Stimulated activated CD8-positive, alpha-beta memory T cell treated with anti-CD3 and anti-CD28 coated beads, Interleukin-7, amount 100 ng/mL, for 48 hours (primary cell): Measurements from ENCODE around the gene SETD1B.
A peak's percentile ranks its signal among the peaks of the same experiment; 100 is the strongest.
"Not testable (repeated sequence)": the region's sequence is repeated elsewhere in the genome, so short reads cannot be mapped to it uniquely, and the experiment has no call there.

Experiments used
- DNase-seq, 2 donors: peaks; one replicate each; pipeline ENCODE4 v3.0.0-alpha.2; 2020; ENCODE audit warnings: low read depth in 1 of 2; ENCODE audit errors: extremely low read depth in 1 of 2

The SETD1B gene

DNA sequence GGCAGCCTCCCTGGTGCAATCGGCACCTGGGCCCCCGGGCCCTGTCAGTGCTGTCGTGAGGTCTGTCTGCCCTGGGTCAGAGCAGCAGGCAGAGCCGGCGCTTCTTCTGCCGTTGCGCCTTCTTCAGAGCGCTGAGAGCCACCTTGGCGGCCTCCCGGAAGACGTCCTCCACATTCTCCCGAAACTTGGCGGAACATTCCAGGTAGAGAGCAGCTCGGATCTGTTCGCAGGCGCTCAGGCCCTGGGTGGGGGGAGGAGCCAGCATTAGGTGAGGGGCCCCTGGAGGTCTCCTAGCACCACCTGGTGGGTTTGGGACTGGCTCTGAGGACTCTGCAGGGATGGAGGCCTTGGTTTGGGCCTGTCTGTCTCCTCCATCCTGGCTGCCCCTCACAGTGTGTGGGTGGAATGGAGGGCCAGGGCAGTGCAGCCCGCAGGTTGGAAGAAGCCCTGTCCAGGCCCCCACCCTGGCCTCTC lies 24.4 kb upstream of the SETD1B start:
- no peak for DNase-seq

DNA sequence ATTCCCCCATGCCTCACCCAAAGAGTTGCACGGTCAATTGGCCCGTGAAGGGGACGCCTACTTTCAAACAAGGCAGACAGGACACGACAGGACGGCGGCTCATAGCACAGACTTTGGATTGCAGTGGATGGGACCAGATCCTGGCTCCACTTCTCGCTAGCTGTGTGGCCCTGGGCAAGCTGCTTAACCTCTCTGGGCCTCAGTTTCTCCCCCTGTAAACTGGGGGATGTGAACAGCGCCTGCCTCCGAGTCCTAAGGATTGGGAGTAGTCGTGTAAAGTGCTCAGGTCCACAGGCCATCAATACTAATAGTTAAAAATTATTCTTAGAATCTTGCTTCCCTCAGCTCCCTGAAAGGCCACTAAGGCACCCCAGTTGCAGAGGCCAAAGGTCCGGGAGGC lies 23.4 kb upstream of the SETD1B start:
- no peak for DNase-seq

DNA sequence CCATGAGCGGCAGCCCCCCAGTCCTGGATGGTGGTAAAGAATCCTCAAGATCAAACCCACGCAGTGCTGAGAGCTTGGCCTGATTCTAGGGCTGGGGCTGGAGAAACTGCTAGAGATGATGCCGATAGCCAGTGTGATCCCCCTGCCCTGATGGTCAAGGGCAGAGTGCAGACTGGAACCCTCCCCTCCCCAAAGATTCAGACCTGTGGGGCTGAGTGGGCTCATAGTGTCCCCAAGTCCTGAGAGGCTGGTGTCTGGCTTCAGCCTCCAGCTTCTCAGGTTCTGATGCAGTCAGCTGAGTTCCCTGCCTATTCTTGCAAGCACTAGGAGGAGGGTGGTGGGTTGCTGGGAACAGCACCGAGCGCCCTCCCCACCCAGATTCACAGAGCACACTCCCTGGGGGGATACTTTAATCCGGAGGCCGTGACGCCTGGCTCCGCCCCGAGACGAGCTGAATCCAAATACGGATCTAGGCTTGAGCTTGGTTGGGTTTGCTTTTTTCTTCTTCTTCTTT lies 22.3 kb upstream of the SETD1B start:
- no peak for DNase-seq

DNA sequence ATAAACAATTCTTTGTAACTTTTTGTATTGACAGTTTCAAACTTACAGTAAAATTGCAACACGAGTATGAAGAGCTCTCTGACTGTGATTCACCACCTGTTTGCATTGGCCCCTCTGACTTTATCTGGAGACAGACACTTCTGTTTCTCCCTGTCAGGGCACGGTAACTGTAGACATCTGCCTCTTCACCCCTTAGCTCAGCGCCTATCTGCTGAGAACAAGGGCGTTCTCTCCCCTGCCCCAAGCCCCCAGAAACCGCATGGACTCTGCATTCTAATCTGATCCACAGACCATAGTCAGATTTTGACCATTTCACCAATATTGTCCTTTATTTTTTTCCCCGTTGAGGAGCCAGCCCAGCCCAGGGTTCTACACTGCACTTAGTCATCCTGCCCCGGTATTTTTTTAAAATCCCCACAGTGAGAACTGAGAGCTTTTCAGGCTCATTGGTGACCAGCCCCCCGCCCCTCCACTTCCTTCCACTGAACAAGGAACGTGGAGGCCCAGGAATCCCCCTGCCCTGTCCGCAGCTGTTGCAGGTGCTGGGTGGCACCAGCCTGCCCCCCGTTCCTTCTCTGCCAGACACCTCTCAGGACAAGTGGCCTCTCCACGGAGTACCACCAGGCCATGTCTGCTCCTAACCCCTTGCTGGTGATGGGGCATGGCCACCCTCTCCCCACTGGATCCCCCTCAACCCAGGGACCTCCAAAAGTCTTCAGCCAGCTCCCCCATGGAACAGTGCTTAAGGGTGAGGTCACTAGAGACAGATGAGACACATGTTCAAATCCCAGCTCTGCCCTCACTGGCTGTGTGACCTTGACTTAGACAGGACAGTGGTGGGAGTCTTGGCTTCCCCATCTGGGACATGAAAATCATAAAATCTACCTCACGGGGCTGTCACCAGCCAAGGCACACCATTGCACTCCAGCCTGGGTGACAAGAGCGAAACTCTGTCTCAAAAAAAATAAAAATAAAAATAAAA lies 21.5 kb upstream of the SETD1B start:
- DNase-seq, result no peak

- no peak for DNase-seq
Observed at GRCh38 chr12:121783766-121784165, 20.0 kb upstream of the SETD1B start.

DNA sequence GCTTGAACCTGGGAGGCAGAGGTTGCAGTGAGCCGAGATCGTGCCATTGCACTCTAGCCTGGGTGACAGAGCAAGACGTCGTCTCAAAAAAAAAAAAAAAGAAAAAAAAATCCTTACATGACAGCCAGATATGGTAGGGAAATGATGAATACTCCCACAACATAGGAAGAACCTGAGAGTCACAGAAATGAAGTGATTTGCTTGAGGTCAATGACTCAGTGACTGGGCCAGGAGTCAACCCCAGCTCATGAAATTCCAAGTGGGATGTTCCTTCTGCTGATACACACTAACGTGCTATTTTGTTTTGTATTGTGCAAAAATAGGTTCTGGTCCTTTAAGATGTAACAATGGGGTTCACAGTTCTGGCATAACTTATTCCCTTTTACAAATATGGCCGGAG lies 19.3 kb upstream of the SETD1B start:
- no peak for DNase-seq

GRCh38 chr12:121786440-121786825 lies 17.4 kb upstream of the SETD1B start:
- DNase-seq, result no peak

DNA sequence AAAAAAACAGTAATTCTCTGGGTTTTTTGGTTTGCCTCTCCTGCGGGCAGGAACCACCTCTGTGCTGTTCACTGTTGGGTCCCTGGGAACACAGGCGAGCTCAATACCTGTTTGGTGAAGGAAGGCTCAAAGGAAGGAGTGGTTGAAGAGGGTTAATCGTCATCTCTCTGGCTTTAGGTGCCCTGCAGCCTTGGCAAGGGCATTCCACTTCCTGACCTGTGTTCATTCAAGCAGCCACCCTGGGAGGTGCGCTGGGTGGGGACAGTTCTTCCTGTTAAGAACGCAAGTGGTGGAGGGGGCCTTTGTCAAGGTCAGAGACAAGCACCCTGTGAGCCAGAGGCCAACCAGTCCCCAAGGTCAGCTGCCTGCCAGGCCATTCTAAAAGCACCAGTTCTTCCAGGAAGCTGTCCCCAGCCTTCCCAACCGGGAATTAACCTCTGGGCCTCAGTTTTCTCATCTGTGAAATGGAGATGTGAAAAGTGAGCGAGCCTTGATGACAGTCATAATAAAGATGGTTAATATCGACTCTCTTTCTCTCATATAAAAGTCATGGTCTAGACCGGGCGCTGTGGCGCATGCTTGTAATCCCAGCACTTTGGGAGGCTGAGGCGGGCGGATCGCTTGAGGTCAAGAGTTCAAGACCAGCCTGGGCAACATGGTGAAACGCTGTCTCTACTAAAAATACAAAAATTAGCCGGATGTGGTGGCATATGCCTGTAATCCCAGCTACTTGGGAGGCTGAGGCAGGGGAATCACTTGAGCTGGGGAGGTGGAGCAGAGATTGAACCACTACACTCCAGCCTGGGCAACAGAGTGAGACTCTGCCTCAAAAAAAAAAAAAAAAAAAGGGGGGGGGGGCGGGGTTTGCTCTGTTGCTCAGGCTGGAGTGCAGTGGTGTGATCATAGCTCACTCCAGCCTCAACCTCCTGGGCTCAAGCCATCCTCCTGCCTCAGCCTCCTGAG lies 16.5 kb upstream of the SETD1B start:
- no peak for DNase-seq

DNA sequence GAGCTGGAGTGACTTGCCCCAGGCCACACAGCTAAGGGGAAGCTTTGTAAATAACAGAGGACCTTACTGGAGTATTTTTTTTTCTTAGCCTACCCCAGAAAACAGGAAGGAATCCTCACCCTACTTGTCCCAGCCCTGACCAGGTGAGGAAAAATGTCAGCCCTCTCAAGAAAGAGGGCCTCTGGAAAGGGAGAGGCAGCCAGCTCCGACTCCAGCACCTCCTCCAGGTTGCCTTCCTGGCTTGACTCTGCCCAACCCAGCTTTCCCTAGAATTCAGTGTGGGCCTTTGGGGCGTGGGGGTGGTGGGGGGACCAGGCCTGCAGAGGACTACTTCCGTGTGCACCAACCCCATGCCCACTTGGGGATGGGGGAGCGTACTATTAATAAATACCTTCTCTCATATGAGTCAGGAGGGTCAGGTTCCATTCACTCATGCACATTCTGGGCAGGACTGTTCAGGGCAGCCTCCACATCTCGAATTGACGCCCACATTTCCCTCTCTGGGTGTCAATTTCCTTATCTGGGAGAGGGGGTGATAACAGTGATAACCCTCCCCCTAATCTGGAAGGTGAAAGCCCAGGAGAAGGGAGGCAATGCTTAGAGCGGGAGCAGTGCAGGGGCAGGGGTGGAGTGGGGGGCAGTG lies 15.5 kb upstream of the SETD1B start:
- no peak for DNase-seq

GRCh38 chr12:121789233-121789781 lies 14.5 kb upstream of the SETD1B start:
- no peak for DNase-seq

DNA sequence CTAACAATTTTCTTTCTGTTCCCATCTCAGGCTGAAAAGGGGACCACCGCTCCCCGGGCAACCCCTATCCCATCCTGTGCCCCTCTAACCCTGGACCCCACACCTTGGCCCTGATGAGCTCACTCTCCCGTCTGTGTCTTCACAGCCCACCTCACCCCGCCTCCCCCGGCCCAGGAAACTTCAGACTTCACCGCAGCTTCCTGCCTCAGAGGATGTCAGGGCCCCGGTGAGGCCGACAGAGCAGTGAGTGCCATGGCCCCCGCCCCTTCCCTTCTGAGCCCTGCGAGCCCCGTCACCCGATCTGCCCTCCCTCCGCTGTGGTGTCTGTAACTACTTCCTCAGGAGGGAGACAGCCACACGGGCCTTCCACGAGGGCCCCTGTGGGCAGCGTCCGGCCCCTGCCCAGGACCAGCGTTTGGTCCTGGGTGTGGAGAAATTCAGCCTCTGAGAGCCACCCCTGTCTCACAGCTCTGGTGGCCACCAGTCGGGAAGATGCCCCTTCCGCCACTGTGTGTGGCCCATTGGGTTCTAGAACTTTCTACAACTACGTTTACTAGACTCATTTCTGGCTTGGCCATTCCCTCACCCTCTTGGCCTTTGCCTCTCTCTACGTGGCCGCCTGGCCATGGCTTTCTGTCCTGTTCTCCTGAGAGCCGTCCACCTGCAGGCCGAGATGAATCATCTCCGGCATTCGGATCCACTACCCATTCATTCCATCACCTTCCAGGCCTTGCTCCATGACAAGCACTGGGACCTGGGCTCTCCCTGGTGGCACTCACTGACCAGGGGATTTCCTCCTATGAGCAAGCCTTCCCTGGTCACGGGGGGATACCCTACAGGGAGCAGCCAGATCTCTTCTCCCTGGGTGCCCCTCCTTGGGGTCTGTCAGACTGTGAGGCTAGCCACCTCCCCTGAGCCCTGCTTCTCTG lies 13.7 kb upstream of the SETD1B start:
- peak; percentile 86 to 93 for DNase-seq

- not testable (repeated sequence) for DNase-seq
Observed at GRCh38 chr12:121790785-121791184, 13.0 kb upstream of the SETD1B start.

DNA sequence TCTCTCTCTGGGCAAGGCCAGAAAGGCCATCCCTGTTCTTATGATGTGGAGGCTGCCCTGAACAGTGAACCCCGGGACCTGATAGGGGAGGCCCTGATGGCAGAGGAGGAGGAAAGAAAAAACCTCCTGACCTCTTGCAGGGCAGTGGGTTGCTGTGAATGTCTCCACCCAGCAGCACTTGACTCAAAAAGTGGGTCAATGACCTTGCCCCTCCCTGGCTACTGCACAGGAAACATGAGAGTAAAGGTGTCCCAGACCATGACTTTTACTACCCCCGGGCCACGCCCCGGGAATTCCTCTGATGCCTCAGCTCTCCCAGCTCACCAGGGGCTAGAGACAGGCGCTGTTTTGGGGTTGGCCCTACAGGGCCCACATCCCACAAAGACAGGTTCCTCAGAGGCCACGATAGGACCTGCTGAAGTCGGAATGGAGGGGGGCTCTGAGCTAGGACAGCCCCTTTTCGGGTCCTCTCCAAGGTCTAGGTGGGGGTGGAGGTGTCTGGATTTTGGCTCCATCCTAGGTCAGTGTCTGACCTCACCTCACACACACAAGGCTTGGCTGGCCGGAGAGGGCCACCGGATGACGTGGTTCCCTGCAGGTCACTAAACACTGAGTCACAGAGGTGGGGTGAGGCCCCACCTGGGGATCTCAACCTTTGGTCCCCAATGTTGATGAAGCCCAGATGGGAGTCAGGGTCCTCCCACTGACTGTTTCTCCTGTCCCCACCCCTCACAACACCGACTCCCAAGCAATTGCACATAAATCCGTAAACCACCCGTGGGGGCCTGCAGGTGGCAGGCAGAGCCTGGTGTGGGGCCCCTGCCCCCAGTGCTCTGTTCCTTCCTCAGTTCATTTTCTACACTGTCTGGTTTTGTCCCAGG lies 11.9 kb upstream of the SETD1B start:
- no peak for DNase-seq

GRCh38 chr12:121792607-121793439 lies 11.0 kb upstream of the SETD1B start:
- no peak for DNase-seq

- no peak for DNase-seq
Observed at GRCh38 chr12:121793440-121793837, 10.4 kb upstream of the SETD1B start, which contains the start of gene RHOF. RHOF (minus strand) TSS chr12:121793688; CDS start chr12:121793633, 55 bp downstream.

GRCh38 chr12:121793838-121794533 lies 9.8 kb upstream of the SETD1B start:
- peak; percentile 88 to 93 for DNase-seq
